Ascending aorta (tissue), 2 donors: Measurements from ENCODE around the gene TWF2. TPM values are rescaled to one million over a fixed set of nuclear protein-coding genes. Genes with fewer than 3 reads are reported as not detected.

Experiments used
- DNase-seq, 2 donors: peaks; one replicate each; pipeline ENCODE4 v3.0.0-alpha.2; 2019; ENCODE audit warnings: low spot score in 2 of 2
- H3K27ac ChIP-seq, 2 donors: fragments of 200-600 bp; sonication (generic); one replicate each; pipeline ENCODE4 v1.5.1; 2016 to 2017; ENCODE audit warnings: mild to moderate bottlenecking in 1 of 2
- H3K27me3 ChIP-seq: fragments of 200-600 bp; sonication (generic); one replicate; pipeline ENCODE4 v1.5.1; 2017
- H3K36me3 ChIP-seq, 2 donors: fragments of 200-600 bp; sonication (generic); one replicate each; pipeline ENCODE4 v1.5.1; 2016
- H3K4me1 ChIP-seq, 2 donors: fragments of 200-600 bp; sonication (generic); one replicate each; pipeline ENCODE4 v1.5.1; 2016 to 2017; ENCODE audit warnings: mild to moderate bottlenecking in 1 of 2
- H3K4me3 ChIP-seq, 2 donors: fragments of 200-600 bp; sonication (generic); one replicate each; pipeline ENCODE4 v1.5.1; 2016 to 2017; ENCODE audit warnings: mild to moderate bottlenecking in 1 of 2
- H3K9me3 ChIP-seq, 2 donors: fragments of 200-600 bp; sonication (generic); one replicate each; pipeline ENCODE4 v1.5.1; 2016
- CTCF ChIP-seq, 3 experiments: fragments of 200-600 bp in 2 of 3; fragments of 450-650 bp in 1 of 3; sonication (generic) in 2 of 3; IDR thresholded peaks; one replicate each; pipeline ENCODE4 v1.5.1; 2016 to 2019; ENCODE audit warnings: antibody characterized with exemption in 3 of 3, mild to moderate bottlenecking in 1 of 3, moderate library complexity in 1 of 3
- intact Hi-C: fragments of 100-400 bp; cut with DNase I; formaldehyde crosslinking; loops from one replicate; pipeline ENCODE4 v1.15.1; 2023
- total RNA-seq: library from RNA; depleted of rRNA; stranded (reverse); fragments of >200 nt; gene quantifications from one replicate; pipeline ENCODE4 v1.1.0, GENCODE V29; 2016

Gene TWF2
- total RNA-seq, 1 donor from 2014 or later: 162 TPM

DNA sequence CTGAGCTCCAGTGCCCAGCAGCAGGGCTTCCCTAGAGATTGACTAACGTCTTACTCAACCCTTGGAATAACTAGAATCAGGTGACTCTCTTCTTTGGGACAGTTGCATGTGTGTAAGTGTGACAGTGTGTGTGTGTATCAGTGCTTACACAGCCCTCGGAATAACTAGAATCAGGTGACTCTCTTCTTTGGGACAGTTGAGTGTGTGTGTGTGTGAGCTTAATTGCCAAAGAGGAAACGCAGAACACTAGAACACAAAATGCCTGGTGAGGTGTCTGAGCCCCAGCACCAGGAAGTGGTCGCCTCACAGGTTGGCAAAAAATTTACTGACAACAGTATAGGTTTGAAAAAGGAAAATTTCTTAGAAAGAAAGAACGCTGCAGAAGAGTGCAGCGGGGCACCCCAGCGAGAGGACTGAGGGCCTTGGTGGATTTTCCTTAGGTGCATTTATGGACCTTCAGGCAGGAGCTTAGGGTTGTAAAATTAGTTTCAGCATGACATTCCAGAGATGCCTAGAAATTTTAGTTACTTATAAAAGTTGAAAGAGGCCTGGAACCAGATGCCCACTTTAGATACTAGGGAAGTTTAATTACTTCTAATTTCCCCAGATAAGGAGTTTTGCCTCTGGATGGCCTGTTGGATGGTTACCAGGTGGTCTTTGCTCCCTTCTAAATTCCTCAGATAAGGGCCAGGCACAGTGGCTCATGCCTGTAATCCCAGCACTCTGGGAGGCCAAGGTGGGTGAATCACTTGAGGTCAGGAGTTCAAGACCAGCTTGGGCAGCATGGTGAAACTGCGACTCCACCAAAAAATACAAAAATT lies 43.2 kb upstream of the TWF2 start:
- intact Hi-C loops: loop anchor here (10.0 kb wide), 1 partner anchor 307 kb away; the partner anchor contains the start of genes ABHD14A and ABHD14B
- no peak for DNase-seq
- Histone ChIP-seq H3K36me3 (no peaks in the 10 kb centered on the region), H3K9me3 (no peaks in the 10 kb centered on the region), H3K4me3 (no peak overlapping the region), H3K27ac (peak overlapping the region; percentile 38 to 60), H3K4me1 (peaks cover 0 to 32% of the 10 kb centered on the region in 2 donors), H3K27me3 (no peaks in the 10 kb centered on the region)
- TF ChIP-seq CTCF (IDR thresholded peaks at IDR 0.05): no peak

GRCh38 chr3:52280050-52280461 lies 41.1 kb upstream of the TWF2 start:
- Histone ChIP-seq H3K9me3 (no peaks in the 10 kb centered on the region), H3K4me3 (peak overlapping the region in 1 of 2 donors; percentile 91), H3K27ac (peak overlapping the region; percentile 94 to 97), H3K27me3 (no peaks in the 10 kb centered on the region), H3K36me3 (no peaks in the 10 kb centered on the region), H3K4me1 (peaks cover 11 to 39% of the 10 kb centered on the region in 2 donors)
- intact Hi-C loops: loop anchor here (10.0 kb wide), 1 partner anchor 305 kb away; the partner anchor contains the start of genes ABHD14A and ABHD14B
- DNase-seq: no peak
- no peak for TF ChIP-seq CTCF (IDR thresholded peaks at IDR 0.05)

DNA sequence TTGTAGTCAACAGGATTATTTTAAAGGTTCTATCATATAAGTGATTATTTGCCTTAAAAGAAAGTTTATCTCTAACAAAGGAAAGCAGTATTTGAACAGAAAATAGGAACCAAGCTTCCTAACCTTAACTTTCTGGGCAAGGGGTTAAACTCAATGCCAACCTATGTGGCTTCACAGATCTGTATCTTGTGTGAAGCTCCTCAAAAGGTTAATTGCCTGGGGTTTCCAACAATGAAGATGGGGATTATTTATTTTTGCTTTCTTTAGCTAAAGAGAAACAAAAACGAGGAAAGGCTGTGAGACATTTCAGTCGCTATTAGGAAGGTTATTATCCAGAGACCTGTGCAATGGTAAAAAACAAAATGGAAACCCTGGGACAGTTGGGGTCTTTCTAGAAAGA lies 40.6 kb upstream of the TWF2 start:
- peak overlapping the region; percentile 81 to 91 for H3K4me3 ChIP-seq
- H3K27me3 ChIP-seq: no peaks in the 10 kb centered on the region
- H3K36me3 ChIP-seq: no peaks in the 10 kb centered on the region
- DNase-seq: no peak
- H3K27ac ChIP-seq: peak overlapping the region; percentile 94 to 97
- no peak for TF ChIP-seq CTCF (IDR thresholded peaks at IDR 0.05)
- no peaks in the 10 kb centered on the region for H3K9me3 ChIP-seq
- intact Hi-C loops: loop anchor here (2.0 to 10.0 kb wide), 5 partner anchors 41 to 405 kb away; partner anchors contain the start of genes DUSP7, GNL3, PBRM1 and TWF2
- H3K4me1 ChIP-seq: peaks cover 11 to 39% of the 10 kb centered on the region in 2 donors

DNA sequence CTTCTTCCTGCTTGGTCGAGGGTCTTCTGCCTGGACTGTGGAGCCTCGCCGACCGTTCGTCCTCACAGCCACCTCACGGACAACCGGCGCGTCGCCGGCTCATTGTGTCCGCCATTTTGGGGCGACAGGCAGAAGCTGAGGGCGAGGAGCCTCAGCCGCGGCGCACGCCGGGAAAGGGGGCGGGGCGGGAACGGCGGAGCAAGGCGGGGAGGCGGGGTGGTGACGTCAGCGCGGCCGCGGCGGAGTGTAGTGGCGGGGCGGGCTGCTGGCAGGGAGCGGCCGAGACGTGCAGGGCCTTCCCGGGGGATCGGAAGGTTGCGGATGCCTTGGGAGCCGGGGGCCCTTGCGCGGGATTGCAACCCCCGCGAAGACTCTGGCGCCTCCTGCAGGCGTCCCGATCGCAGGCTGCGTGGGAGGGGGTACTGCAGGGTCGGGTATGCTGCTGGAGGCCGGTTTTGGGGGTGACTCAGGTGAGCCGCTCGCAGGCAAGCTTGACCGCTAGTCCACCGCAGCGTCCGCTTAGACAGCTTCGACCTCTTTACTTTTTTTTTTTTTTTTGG lies 39.6 kb upstream of the TWF2 start, which contains the start of gene WDR82:
Gene WDR82 (minus strand): TSS at position 140 of the 560 bp plus-strand sequence. CDS start 288 bp downstream, outside the sequence.
- DNase-seq: peak; percentile 82 to 97
- TF ChIP-seq CTCF (IDR thresholded peaks at IDR 0.05): peak; percentile 48 to 54 (median 49)
- no peaks in the 10 kb centered on the region for H3K27me3 ChIP-seq
- no peaks in the 10 kb centered on the region for H3K36me3 ChIP-seq
- intact Hi-C loops: loop anchor here (1.0 to 10.0 kb wide), 6 partner anchors 9 to 406 kb away; partner anchors contain the start of genes DUSP7, GLYCTK, GNL3 and PBRM1
- peaks cover 11 to 43% of the 10 kb centered on the region in 2 donors for H3K4me1 ChIP-seq
- H3K9me3 ChIP-seq: no peaks in the 10 kb centered on the region
- peak within 1 kb of the TSS; percentile 81 to 91 for H3K4me3 ChIP-seq
- peak within 1 kb of the TSS; percentile 94 to 97 for H3K27ac ChIP-seq

DNA sequence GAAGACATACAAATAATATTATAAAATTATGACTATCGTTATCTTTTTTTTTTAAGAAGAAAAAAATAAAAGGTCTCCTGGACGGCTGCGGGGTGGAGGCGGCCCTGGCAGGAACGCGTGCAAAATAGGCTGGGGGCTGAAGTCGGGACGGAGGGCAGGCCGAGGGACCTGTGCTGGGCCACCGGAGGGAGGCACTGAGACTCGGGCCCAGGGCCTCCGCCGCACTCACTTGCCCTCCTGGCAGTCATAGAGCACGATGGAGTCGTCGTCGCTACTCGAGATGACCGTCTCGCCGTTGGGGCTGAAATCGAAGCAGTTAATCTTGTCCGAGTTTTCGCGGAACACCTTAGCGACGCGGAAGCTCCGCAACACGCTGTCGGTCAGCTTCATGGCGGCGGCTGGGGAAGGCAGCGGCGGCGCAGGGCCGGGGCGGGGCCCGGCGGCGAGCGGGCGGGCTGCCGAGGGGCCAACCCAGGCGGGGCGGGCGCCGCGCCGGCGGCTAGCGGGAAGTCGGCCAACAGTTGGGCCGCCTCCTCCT lies 39.1 kb upstream of the TWF2 start:
- peaks cover 1 to 3% of the 10 kb centered on the region in 2 donors for H3K36me3 ChIP-seq
- peaks cover 11 to 43% of the 10 kb centered on the region in 2 donors for H3K4me1 ChIP-seq
- peak overlapping the region; percentile 81 to 91 for H3K4me3 ChIP-seq
- no peaks in the 10 kb centered on the region for H3K27me3 ChIP-seq
- H3K27ac ChIP-seq: peak overlapping the region; percentile 94 to 97
- TF ChIP-seq CTCF (IDR thresholded peaks at IDR 0.05): peak; percentile 41 to 56 (median 48)
- no peaks in the 10 kb centered on the region for H3K9me3 ChIP-seq
- intact Hi-C loops: loop anchor here (1.0 to 10.0 kb wide), 6 partner anchors 9 to 407 kb away; partner anchors contain the start of genes DUSP7, GLYCTK, GNL3 and PBRM1
- peak in 1 of 2 donors; percentile 79 for DNase-seq
